GM13976 (cell line): ENCODE results near the gene KMT2C.

Source experiments
- DNase-seq: peaks from one replicate; pipeline ENCODE4 v3.0.0; 2012; ENCODE audit warnings: low spot score
- in situ Hi-C: fragments of 300-500 bp; cut with MboI; formaldehyde crosslinking; loops from one replicate; pipeline ENCODE4 v1.12.0; 2022; ENCODE audit warnings: low sequenced_read_pairs, mixed read lengths, inconsistent platforms; ENCODE audit not compliant: unreplicated experiment
- TF ChIP-seq, protein P1 (sequence below): IDR thresholded peaks from 2 replicates; pipeline ENCODE4 v1.5.1; 2012; ENCODE audit warnings: borderline replicate concordance, mild to moderate bottlenecking; ENCODE audit not compliant: insufficient read depth; ENCODE audit errors: extremely low read depth, missing control alignments, control extremely low read depth

Gene KMT2C

DNA sequence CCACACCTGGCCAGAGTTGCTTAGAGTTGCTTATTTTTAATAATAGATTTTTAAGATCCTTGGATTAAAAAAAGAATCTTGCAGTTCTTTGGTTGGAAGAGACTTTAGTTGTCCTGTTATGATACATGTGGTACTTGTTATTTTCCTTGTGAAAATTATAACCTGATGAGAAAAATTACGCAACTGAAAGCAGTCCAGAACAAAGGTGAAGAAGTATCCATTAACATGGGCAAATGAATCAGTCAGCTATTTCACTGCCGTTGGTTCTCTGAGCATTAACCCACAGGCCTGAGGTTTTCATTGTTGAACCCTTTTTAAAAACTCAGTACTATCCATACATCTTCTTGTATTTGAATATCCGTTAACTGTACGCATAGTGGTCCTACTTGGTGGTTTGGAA is 342.1 kb downstream of the KMT2C start:
- no peak for DNase-seq
- TF ChIP-seq, protein P1, sequence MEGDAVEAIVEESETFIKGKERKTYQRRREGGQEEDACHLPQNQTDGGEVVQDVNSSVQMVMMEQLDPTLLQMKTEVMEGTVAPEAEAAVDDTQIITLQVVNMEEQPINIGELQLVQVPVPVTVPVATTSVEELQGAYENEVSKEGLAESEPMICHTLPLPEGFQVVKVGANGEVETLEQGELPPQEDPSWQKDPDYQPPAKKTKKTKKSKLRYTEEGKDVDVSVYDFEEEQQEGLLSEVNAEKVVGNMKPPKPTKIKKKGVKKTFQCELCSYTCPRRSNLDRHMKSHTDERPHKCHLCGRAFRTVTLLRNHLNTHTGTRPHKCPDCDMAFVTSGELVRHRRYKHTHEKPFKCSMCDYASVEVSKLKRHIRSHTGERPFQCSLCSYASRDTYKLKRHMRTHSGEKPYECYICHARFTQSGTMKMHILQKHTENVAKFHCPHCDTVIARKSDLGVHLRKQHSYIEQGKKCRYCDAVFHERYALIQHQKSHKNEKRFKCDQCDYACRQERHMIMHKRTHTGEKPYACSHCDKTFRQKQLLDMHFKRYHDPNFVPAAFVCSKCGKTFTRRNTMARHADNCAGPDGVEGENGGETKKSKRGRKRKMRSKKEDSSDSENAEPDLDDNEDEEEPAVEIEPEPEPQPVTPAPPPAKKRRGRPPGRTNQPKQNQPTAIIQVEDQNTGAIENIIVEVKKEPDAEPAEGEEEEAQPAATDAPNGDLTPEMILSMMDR = no peak
- in situ Hi-C loops = no loop called here

DNA sequence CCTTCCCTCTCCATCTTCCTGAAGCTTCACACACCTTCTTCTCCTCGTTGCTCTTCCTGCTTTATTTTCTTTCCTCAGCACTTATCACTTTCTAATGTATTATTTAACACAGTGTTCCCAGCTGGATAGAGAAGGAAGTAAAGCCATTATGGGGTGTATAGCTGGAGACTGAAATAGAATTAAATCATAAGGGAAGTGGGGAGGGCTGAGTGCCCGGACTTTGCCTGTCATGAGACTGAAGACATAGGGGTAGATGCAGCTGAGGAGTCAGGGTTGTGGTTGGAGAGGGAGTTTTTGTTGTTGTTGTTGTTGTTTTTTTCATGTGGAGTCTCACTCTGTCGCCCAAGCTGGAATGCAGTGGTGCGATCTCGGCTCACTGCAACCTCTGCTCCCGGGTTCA is 345.1 kb downstream of the KMT2C start:
- DNase-seq = no peak
- in situ Hi-C loops = no loop called here
- TF ChIP-seq, protein P1 = no peak

DNA sequence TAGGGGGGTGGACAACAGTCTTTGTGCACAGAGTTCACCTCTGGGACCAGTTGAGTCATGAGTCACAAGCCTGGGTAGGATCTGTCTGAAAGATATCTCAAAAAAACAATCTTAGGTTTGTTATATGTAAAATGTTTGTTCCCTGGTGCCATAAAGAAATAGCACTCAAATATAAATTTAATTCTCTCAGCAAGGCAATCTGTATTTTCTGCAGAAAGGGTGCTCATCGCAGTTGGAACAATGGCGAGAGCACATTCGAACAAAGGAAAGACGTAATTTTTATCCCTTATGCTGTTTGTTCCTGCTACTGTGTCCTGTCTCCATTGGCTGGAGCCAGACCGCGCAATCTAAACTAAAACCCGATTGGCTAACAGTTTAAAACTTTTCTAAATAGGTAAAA is 346.6 kb downstream of the KMT2C start:
- TF ChIP-seq, protein P1 = no peak
- in situ Hi-C loops = no loop called here
- no peak for DNase-seq

DNA sequence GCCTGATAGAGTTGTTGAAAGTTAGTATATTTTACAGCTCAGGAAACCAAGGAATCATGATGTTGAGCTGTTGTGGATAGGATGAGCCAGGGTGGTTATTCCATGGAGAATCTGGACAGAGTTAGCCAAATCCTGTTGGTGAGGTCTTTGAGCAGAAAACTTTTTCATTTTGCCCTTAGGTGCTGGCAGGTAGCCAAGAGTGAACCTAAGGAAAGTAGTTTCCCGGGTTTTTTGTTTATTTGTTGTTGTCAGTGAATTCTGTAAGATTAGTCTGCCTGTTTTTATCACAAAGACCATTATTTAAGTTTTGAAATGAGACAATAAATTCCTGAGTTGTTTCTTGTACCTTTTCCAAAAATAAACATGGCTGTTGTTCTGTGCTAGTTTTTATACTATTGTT is 349.3 kb downstream of the KMT2C start:
- DNase-seq = no peak
- TF ChIP-seq, protein P1 = no peak
- in situ Hi-C loops = no loop called here

DNA sequence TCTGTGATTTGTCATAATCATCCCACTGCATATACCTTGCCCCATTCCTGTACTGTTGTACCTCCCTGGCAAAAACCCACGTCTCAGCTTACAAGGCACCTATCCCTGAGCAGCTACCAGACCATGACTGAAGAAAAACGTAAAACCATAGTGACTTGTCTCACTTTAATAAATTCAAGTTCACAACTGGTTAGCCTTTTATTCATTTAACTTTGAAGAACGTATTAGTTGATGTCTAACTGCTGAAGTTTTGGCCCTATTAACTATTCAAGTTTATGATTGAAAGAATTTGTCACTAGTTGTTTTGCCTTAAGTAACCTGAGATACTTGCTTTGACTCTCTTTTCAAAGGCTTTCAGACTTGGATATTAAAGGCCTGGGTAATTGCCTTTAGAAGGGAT is 350.7 kb downstream of the KMT2C start:
- TF ChIP-seq, protein P1 = no peak

More for the DNA sequence above, 350.7 kb downstream of the KMT2C start:
- in situ Hi-C loops = no loop called here
- DNase-seq = no peak
